HCT116 (cell line): ENCODE measurements around the gene TPM2. TPM values are rescaled to one million over a fixed set of nuclear protein-coding genes. Genes with fewer than 3 reads are reported as not detected.

ENCODE experiments used
- ATAC-seq: fragments of 200-7000 bp; cut with Tn5 transposase; 2 replicates; pipeline ENCODE4 v1.9.1; 2020; ENCODE audit warnings: mild to moderate bottlenecking, moderate library complexity
- BruUV-seq: library from RNA; stranded (reverse); fragments of 400-500 nt; replicated peaks from 2 replicates; lab custom pipeline; 2021; lab: Mats Ljungman, UMichigan
- CTCF ChIA-PET: fragments of 300-600 bp; sonication (Branson Sonifier 250); formaldehyde crosslinking; loops from one replicate; lab custom pipeline; 2021; ENCODE audit warnings: antibody characterized with exemption; lab: Charles Lee
- POLR2A ChIA-PET: fragments of 300-600, 350-600 bp; sonication (Branson Sonifier 250); formaldehyde crosslinking; loops from one replicate; lab custom pipeline; 2021; ENCODE audit warnings: antibody characterized with exemption; lab: Charles Lee
- RAD21 ChIA-PET, 2 experiments: fragments of 300-600 bp; sonication (Branson Sonifier 250); formaldehyde crosslinking; loops; one replicate each; lab custom pipeline; 2023; ENCODE audit warnings: low total read pairs in 2 of 2; ENCODE audit not compliant: uncharacterized antibody in 2 of 2, unreplicated experiment in 2 of 2, low non-redundant PET in 1 of 2; lab: Charles Lee
- DNase-seq: peaks from one replicate; pipeline ENCODE4 v3.0.0-alpha.2; 2010; ENCODE audit warnings: low read depth, low spot score
- H2AFZ ChIP-seq: fragments of 200-600 bp; shearing (Covaris generic), sonication (generic); 2 replicates; pipeline ENCODE4 v1.6.1; 2017; ENCODE audit warnings: low read depth, mixed run types, mixed read lengths, antibody characterized with exemption, low read length; ENCODE audit not compliant: poor library complexity, severe bottlenecking
- H3K27ac ChIP-seq: 2 replicates; pipeline ENCODE4 v1.5.1; 2012; ENCODE audit warnings: low read depth, low read length
- H3K27me3 ChIP-seq: fragments of 200-600 bp; sonication (generic); 2 replicates; pipeline ENCODE4 v1.6.1; 2016; ENCODE audit warnings: mixed run types, low read length, mixed read lengths; ENCODE audit not compliant: insufficient read depth
- H3K36me3 ChIP-seq, 2 experiments: fragments of 200-500 bp in 1 of 2; fragments of 200-600 bp in 1 of 2; sonication (Bioruptor generic) in 1 of 2; sonication (generic) in 1 of 2; 2 replicates each; pipeline versions ENCODE4 v1.5.1 to v1.6.1; 2014 to 2016; ENCODE audit warnings: low read length in 2 of 2, inconsistent platforms in 1 of 2, mixed read lengths in 1 of 2, mixed run types in 1 of 2; ENCODE audit not compliant: insufficient read depth in 2 of 2, control insufficient read depth in 1 of 2
- H3K4me1 ChIP-seq, 2 experiments: fragments of 200-600 bp in 1 of 2; sonication (generic) in 1 of 2; 2 replicates each; pipeline versions ENCODE4 v1.5.1 to v1.6.1; 2012 to 2017; ENCODE audit warnings: low read length in 2 of 2, inconsistent platforms in 1 of 2, mild to moderate bottlenecking in 1 of 2, mixed read lengths in 1 of 2, mixed run types in 1 of 2, moderate library complexity in 1 of 2; ENCODE audit not compliant: insufficient read depth in 2 of 2, control insufficient read depth in 1 of 2
- H3K4me2 ChIP-seq: fragments of 200-600 bp; sonication (generic); 2 replicates; pipeline ENCODE4 v1.6.1; 2017; ENCODE audit warnings: mixed run types, low read length, mixed read lengths
- H3K4me3 ChIP-seq, 2 experiments: fragments of 200-600 bp in 1 of 2; sonication (generic) in 1 of 2; replicated peaks in 1 of 2; 2 replicates each; pipeline ENCODE4 v1.5.1; 2011 to 2016; ENCODE audit warnings: low read length in 2 of 2, control low read depth in 1 of 2, low read depth in 1 of 2, mild to moderate bottlenecking in 1 of 2, mixed read lengths in 1 of 2, mixed run types in 1 of 2
- H3K79me2 ChIP-seq: fragments of 200-600 bp; sonication (generic); 2 replicates; pipeline ENCODE4 v1.6.1; 2017; ENCODE audit warnings: mild to moderate bottlenecking, mixed run types, low read length, moderate library complexity, mixed read lengths; ENCODE audit not compliant: insufficient read depth
- H3K9ac ChIP-seq: fragments of 200-600 bp; sonication (generic); 2 replicates; pipeline ENCODE4 v1.6.1; 2016; ENCODE audit warnings: low read length, mixed read lengths
- H3K9me2 ChIP-seq: fragments of 200-600 bp; sonication (generic), shearing (Covaris generic); 2 replicates; pipeline ENCODE4 v1.6.1; 2017; ENCODE audit warnings: mixed run types, mild to moderate bottlenecking, moderate library complexity; ENCODE audit not compliant: insufficient read depth
- H3K9me3 ChIP-seq, 2 experiments: fragments of 200-500 bp in 1 of 2; fragments of 200-600 bp in 1 of 2; sonication (Bioruptor generic) in 1 of 2; sonication (generic) in 1 of 2; 2 replicates each; pipeline ENCODE4 v1.6.1; 2014 to 2017; ENCODE audit warnings: low read length in 2 of 2, mixed read lengths in 2 of 2, inconsistent platforms in 1 of 2, low read depth in 1 of 2, mild to moderate bottlenecking in 1 of 2, mixed run types in 1 of 2, moderate library complexity in 1 of 2; ENCODE audit not compliant: control insufficient read depth in 1 of 2, insufficient read depth in 1 of 2
- H4K20me1 ChIP-seq: fragments of 200-600 bp; sonication (generic), shearing (Covaris generic); 2 replicates; pipeline ENCODE4 v1.6.1; 2017; ENCODE audit warnings: mixed run types, mild to moderate bottlenecking, moderate library complexity; ENCODE audit not compliant: insufficient read depth
- ATF3 ChIP-seq: IDR thresholded peaks from 2 replicates; pipeline ENCODE4 v1.6.1; 2012
- CEBPB ChIP-seq: IDR thresholded peaks from 2 replicates; pipeline ENCODE4 v1.6.1; 2012; ENCODE audit warnings: low read depth
- ELF1 ChIP-seq: IDR thresholded peaks from 2 replicates; pipeline ENCODE4 v1.6.1; 2012; ENCODE audit warnings: low read depth, borderline replicate concordance
- EZH2 ChIP-seq: fragments of 200-600 bp; sonication (generic); IDR thresholded peaks from 2 replicates; pipeline ENCODE4 v1.6.1; 2017; ENCODE audit warnings: antibody characterized with exemption, mixed run types
- FOSL1 ChIP-seq: IDR thresholded peaks from 2 replicates; pipeline ENCODE4 v1.6.1; 2012; ENCODE audit warnings: low read depth
- JUND ChIP-seq: IDR thresholded peaks from 2 replicates; pipeline ENCODE4 v1.6.1; 2012
- RAD21 ChIP-seq: IDR thresholded peaks from 2 replicates; pipeline ENCODE4 v1.6.1; 2012; ENCODE audit warnings: low read depth, mild to moderate bottlenecking
- SIN3A ChIP-seq: IDR thresholded peaks from 2 replicates; pipeline ENCODE4 v1.6.1; 2012; ENCODE audit warnings: low read depth
- SP1 ChIP-seq: IDR thresholded peaks from 2 replicates; pipeline ENCODE4 v1.6.1; 2012; ENCODE audit warnings: low read depth
- TCF7L2 ChIP-seq: IDR thresholded peaks from 2 replicates; pipeline ENCODE4 v1.7.0; 2011; ENCODE audit warnings: borderline replicate concordance, inconsistent platforms; ENCODE audit not compliant: insufficient read depth, insufficient read length; ENCODE audit errors: extremely low read depth
- YY1 ChIP-seq: IDR thresholded peaks from 2 replicates; pipeline ENCODE4 v1.6.1; 2011; ENCODE audit warnings: low read length, low read depth, moderate library complexity, mild to moderate bottlenecking; ENCODE audit not compliant: insufficient replicate concordance; ENCODE audit errors: extremely low read depth
- intact Hi-C: fragments of 100-400 bp; cut with micrococcal nuclease; formaldehyde crosslinking; loops from 2 replicates; pipeline ENCODE4 v1.10.0; 2022
- microRNA-seq: library from miRNA; unstranded; fragments of <30 nt; microRNA quantifications from one replicate; pipeline ENCODE4, GENCODE V29; 2016; ENCODE audit warnings: borderline number of aligned reads
- total RNA-seq: library from RNA; stranded (reverse); gene quantifications from one replicate; pipeline ENCODE4 v1.2.1, GENCODE V29; 2021; ENCODE audit not compliant: unreplicated experiment
- TF ChIP-seq, protein P1 (sequence below): IDR thresholded peaks from 2 replicates; pipeline ENCODE4 v1.6.1; 2012

TPM2 gene
- total RNA-seq, 1 experiment from 2014 or later, result 278 TPM

GRCh38 chr9:35636135-35636876, 53.4 kb downstream of the TPM2 start:
- intact Hi-C loops, result no loop called here

GRCh38 chr9:35635730-35636129, 54.0 kb downstream of the TPM2 start:
- H3K9me3 ChIP-seq, result no peaks in the 10 kb centered on the region
- no peak overlapping the region for H3K27ac ChIP-seq
- H2AFZ ChIP-seq, result no peak overlapping the region
- no peaks in the 10 kb centered on the region for H3K4me1 ChIP-seq
- DNase-seq (no peak), ATAC-seq (no peak)
- intact Hi-C loops, result no loop called here
- ChIA-PET RAD21 (no interaction called here), CTCF (no interaction called here), POLR2A (no interaction called here)
- no peak overlapping the region for H3K4me3 ChIP-seq
- BruUV-seq, result no TSS peak
- TF ChIP-seq JUND (no peak), ELF1 (no peak), SIN3A (no peak), YY1 (no peak), SP1 (no peak), EZH2 (no peak), CEBPB (no peak), TCF7L2 (no peak), RAD21 (no peak), ATF3 (no peak), FOSL1 (no peak)
- TF ChIP-seq, protein P1, sequence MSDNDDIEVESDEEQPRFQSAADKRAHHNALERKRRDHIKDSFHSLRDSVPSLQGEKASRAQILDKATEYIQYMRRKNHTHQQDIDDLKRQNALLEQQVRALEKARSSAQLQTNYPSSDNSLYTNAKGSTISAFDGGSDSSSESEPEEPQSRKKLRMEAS, result no peak
- no peak overlapping the region for H3K9ac ChIP-seq
- no peaks in the 10 kb centered on the region for H3K27me3 ChIP-seq
- no peaks in the 10 kb centered on the region for H3K79me2 ChIP-seq
- no peak overlapping the region for H3K4me2 ChIP-seq
- H3K9me2 ChIP-seq, result no peaks in the 10 kb centered on the region
- H3K36me3 ChIP-seq, result no peaks in the 10 kb centered on the region
- no peaks in the 10 kb centered on the region for H4K20me1 ChIP-seq

More at GRCh38 chr9:35636135-35636876, 53.4 kb downstream of the TPM2 start:
- H3K4me1 ChIP-seq, result no peaks in the 10 kb centered on the region
- RAD21 ChIA-PET, result no interaction called here
- H2AFZ ChIP-seq, result no peak overlapping the region
- no peak overlapping the region for H3K9ac ChIP-seq
- H3K27ac ChIP-seq, result no peak overlapping the region
- H3K79me2 ChIP-seq, result no peaks in the 10 kb centered on the region
- no peak for DNase-seq
- no peaks in the 10 kb centered on the region for H3K9me3 ChIP-seq
- CTCF ChIA-PET, result no interaction called here
- TF ChIP-seq SP1, result no peak
- TF ChIP-seq, all 23 proteins: peak for 0
- Histone ChIP-seq H4K20me1 (no peaks in the 10 kb centered on the region), H3K9me2 (no peaks in the 10 kb centered on the region), H3K4me2 (no peak overlapping the region), H3K27me3 (no peaks in the 10 kb centered on the region), H3K36me3 (no peaks in the 10 kb centered on the region), H3K4me3 (no peak overlapping the region)
- no peak for ATAC-seq
- no TSS peak for BruUV-seq
- POLR2A ChIA-PET, result no interaction called here

Small RNA genes lying within 50 kb of the gene (microRNA-seq; reads per million reads assigned to microRNA genes)
- not detected for gene MIR6852
- not detected for gene MIR6853

Other genes starting within 250 kb of the TPM2 start
- gene RUSC2, start 199.8 kb downstream of the TPM2 start, total RNA-seq, result 11.6 TPM
- 26.6 TPM for gene TESK1, start 84.7 kb downstream of the TPM2 start, total RNA-seq
- gene CD72, start 71.5 kb downstream of the TPM2 start, total RNA-seq, result 1.6 TPM
- not detected for gene SIT1, start 39.0 kb downstream of the TPM2 start, total RNA-seq
- 30,969 TPM for gene RMRP, start 31.9 kb downstream of the TPM2 start, total RNA-seq
- gene CCDC107, start 31.6 kb downstream of the TPM2 start, total RNA-seq, result 11.1 TPM
- gene ARHGEF39, start 24.7 kb downstream of the TPM2 start, total RNA-seq, result 29.8 TPM
- gene CA9, start 16.0 kb downstream of the TPM2 start, total RNA-seq, result 8.5 TPM
- gene TLN1, start 42.3 kb upstream of the TPM2 start, total RNA-seq, result 144 TPM
- 22.3 TPM for gene CREB3, start 42.7 kb upstream of the TPM2 start, total RNA-seq
- gene GBA2, start 59.3 kb upstream of the TPM2 start, total RNA-seq, result 63.6 TPM
- 32.6 TPM for gene RGP1, start 59.4 kb upstream of the TPM2 start, total RNA-seq
- gene MSMP, start 64.4 kb upstream of the TPM2 start, total RNA-seq, result 1.2 TPM
- 18.8 TPM for gene NPR2, start 101.7 kb upstream of the TPM2 start, total RNA-seq
- 0.39 TPM for gene SPAG8, start 122.3 kb upstream of the TPM2 start, total RNA-seq
- 49.0 TPM for gene HINT2, start 125.1 kb upstream of the TPM2 start, total RNA-seq
- gene FAM221B, start 138.8 kb upstream of the TPM2 start, total RNA-seq, result not detected
- gene TMEM8B, start 139.3 kb upstream of the TPM2 start, total RNA-seq, result 7.2 TPM
- not detected for gene OR13J1, start 180.5 kb upstream of the TPM2 start, total RNA-seq
- gene HRCT1, start 216.3 kb upstream of the TPM2 start, total RNA-seq, result 0.32 TPM
- gene SPAAR, start 219.6 kb upstream of the TPM2 start, total RNA-seq, result not detected